Esophagus muscularis mucosa (tissue), 4 donors: Measurements from ENCODE around the gene NOS1. TPM values are rescaled to one million over a fixed set of nuclear protein-coding genes. Genes with fewer than 3 reads are reported as not detected.

Experiments used
- DNase-seq: peaks from one replicate; pipeline ENCODE4 v3.0.0-alpha.2; 2017; ENCODE audit errors: extremely low spot score
- H3K27ac ChIP-seq, 4 donors: fragments of 200-600 bp; sonication (generic); replicated peaks in 1 of 4; 1 replicate in 3 of 4; 2 replicates in 1 of 4; pipeline ENCODE4 v1.5.1; 2016 to 2019; ENCODE audit warnings: mild to moderate bottlenecking in 1 of 4
- H3K27me3 ChIP-seq, 4 donors: fragments of 200-600 bp; sonication (generic); one replicate each; pipeline versions ENCODE4 v1.5.1 to v1.6.0; 2016 to 2019
- H3K36me3 ChIP-seq, 4 donors: fragments of 200-600 bp; sonication (generic); one replicate each; pipeline ENCODE4 v1.5.1; 2016 to 2019
- H3K4me1 ChIP-seq, 4 donors: fragments of 200-600 bp; sonication (generic); one replicate each; pipeline ENCODE4 v1.5.1; 2016 to 2019
- H3K4me3 ChIP-seq, 4 donors: fragments of 200-600 bp; sonication (generic); 1 replicate in 2 of 4; 2 replicates in 2 of 4; pipeline ENCODE4 v1.5.1; 2016 to 2019; ENCODE audit warnings: mild to moderate bottlenecking in 4 of 4, moderate library complexity in 1 of 4
- H3K9me3 ChIP-seq, 4 donors: fragments of 200-600 bp; sonication (generic); 1 replicate in 3 of 4; 2 replicates in 1 of 4; pipeline ENCODE4 v1.5.1; 2016 to 2019
- EP300 ChIP-seq: sonication (generic); formaldehyde crosslinking; IDR thresholded peaks from one replicate; pipeline ENCODE4 v1.6.1; 2017; ENCODE audit warnings: antibody characterized with exemption
- POLR2A ChIP-seq: fragments of 450-650 bp; IDR thresholded peaks from one replicate; pipeline ENCODE4 v1.6.1; 2017; ENCODE audit warnings: antibody characterized with exemption, moderate library complexity, mild to moderate bottlenecking, low read depth
- POLR2AphosphoS5 ChIP-seq, 2 donors: sonication (generic); formaldehyde crosslinking; IDR thresholded peaks; one replicate each; pipeline ENCODE4 v1.6.1; 2017; ENCODE audit warnings: antibody characterized with exemption in 2 of 2
- WGBS: methylation state at CpG from one replicate; pipeline ENCODE4 v1.1.5; 2018; 5-methylcytosine and 5-hydroxymethylcytosine counted together
- intact Hi-C: fragments of 100-400 bp; cut with DNase I; formaldehyde crosslinking; loops from one replicate; pipeline ENCODE4 v1.15.1; 2023
- total RNA-seq, 4 donors: library from RNA; depleted of rRNA; stranded (reverse); fragments of >200 nt; gene quantifications; one replicate each; pipeline versions ENCODE4 v1.1.0 to v1.2.1, GENCODE V29; 2016
- TF ChIP-seq, protein P1 (sequence below), 3 experiments: fragments of 200-600 bp in 2 of 3; fragments of 450-650 bp in 1 of 3; sonication (generic) in 2 of 3; IDR thresholded peaks; one replicate each; pipeline ENCODE4 v1.5.1; 2017 to 2019; ENCODE audit warnings: antibody characterized with exemption in 3 of 3, mild to moderate bottlenecking in 2 of 3, moderate library complexity in 1 of 3

NOS1 gene
- total RNA-seq, 4 donors from 2014 or later: 1.7 to 4.0 (median 3.1) TPM

DNA sequence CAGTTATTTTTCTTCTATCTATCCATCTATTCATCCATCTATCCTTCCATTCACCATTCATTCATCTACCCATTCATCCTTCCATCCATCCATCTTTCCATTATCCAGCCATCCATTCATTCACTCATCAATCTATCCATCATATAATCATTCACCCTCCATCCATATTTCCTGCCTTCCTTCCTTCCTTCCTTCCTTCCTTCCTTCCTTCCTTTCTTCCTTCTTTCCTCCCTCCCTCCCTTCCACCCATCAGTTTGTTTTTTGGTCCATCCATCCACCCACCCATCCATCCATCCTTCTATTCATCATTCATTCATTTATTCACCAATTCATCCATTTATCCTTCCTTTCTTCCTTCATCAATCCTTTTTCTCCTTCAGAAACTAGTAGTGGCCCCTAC lies 34.3 kb upstream of the NOS1 start:
- no peak for DNase-seq
- no peak overlapping the region for H3K4me3 ChIP-seq
- H3K27ac ChIP-seq: no peak overlapping the region
- H3K4me1 ChIP-seq: no peaks in the 10 kb centered on the region
- H3K27me3 ChIP-seq: peaks cover 0 to 4% (median 0%) of the 10 kb centered on the region in 4 donors
- no peaks in the 10 kb centered on the region for H3K36me3 ChIP-seq
- TF ChIP-seq POLR2AphosphoS5 (IDR thresholded peaks at IDR 0.05) (no peak), POLR2A (no peak), EP300 (no peak)
- TF ChIP-seq, protein P1, sequence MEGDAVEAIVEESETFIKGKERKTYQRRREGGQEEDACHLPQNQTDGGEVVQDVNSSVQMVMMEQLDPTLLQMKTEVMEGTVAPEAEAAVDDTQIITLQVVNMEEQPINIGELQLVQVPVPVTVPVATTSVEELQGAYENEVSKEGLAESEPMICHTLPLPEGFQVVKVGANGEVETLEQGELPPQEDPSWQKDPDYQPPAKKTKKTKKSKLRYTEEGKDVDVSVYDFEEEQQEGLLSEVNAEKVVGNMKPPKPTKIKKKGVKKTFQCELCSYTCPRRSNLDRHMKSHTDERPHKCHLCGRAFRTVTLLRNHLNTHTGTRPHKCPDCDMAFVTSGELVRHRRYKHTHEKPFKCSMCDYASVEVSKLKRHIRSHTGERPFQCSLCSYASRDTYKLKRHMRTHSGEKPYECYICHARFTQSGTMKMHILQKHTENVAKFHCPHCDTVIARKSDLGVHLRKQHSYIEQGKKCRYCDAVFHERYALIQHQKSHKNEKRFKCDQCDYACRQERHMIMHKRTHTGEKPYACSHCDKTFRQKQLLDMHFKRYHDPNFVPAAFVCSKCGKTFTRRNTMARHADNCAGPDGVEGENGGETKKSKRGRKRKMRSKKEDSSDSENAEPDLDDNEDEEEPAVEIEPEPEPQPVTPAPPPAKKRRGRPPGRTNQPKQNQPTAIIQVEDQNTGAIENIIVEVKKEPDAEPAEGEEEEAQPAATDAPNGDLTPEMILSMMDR (IDR thresholded peaks at IDR 0.05): no peak
- H3K9me3 ChIP-seq: peaks cover 0 to 13% (median 7%) of the 10 kb centered on the region in 4 donors
- intact Hi-C loops: no loop called here

DNA sequence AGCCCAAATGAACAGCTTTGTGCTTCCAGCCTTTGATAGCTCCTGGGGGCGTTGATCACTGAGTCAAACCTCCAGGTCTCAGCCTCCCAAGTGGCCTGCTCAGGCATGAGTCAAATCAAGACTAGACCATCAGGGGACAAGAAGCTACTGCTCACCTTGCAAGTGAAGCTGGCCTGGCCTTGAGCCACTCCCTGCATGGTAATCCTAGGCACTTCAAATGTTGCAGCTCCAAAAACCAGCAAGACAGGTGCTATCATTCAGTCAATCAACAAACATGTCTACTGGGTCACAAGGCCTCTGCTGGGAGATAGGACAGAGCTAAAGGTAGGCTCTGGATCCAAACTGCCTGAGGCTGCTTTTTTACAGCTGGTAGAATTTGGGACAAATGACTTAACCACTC lies 33.1 kb upstream of the NOS1 start:
- DNase-seq: no peak
- 70% methylated on average over 1 of the region's 1 CpG for WGBS
- TF ChIP-seq, protein P1 (IDR thresholded peaks at IDR 0.05): no peak
- TF ChIP-seq POLR2A (no peak), POLR2AphosphoS5 (IDR thresholded peaks at IDR 0.05) (no peak), EP300 (no peak)

DNA sequence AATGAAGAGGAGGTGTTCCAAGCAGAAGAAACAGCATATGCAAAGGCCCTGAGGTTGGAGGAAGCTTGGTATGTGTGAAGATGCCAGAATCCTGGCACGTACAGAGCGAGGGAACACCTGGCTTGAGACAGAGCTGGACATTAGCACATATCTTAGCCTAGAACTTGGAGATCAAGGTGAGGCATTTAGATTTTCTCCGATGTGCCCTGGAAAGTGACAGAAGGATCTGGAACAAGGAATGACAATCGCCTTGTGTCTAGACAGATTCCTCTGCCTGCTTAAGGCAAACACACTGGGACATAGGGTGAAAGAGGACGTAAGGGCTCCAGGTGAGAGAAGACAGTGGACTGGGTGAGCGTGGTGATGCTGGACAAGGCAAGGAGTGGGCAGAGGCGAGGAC lies 32.2 kb upstream of the NOS1 start:
- intact Hi-C loops: no loop called here
- H3K4me1 ChIP-seq: no peaks in the 10 kb centered on the region
- no peak for TF ChIP-seq EP300
- no peak for TF ChIP-seq POLR2A
- TF ChIP-seq, protein P1 (IDR thresholded peaks at IDR 0.05): no peak
- no peak for TF ChIP-seq POLR2AphosphoS5 (IDR thresholded peaks at IDR 0.05)
- no peak for DNase-seq
- H3K9me3 ChIP-seq: peaks cover 0 to 13% (median 5%) of the 10 kb centered on the region in 4 donors
- no peak overlapping the region for H3K27ac ChIP-seq
- no peak overlapping the region for H3K4me3 ChIP-seq
- peaks cover 0 to 6% (median 0%) of the 10 kb centered on the region in 4 donors for H3K27me3 ChIP-seq
- 87% methylated on average over 7 of the region's 7 CpGs for WGBS
- H3K36me3 ChIP-seq: no peaks in the 10 kb centered on the region

More for the DNA sequence above, 33.1 kb upstream of the NOS1 start:
- intact Hi-C loops: no loop called here
- Histone ChIP-seq H3K36me3 (no peaks in the 10 kb centered on the region), H3K9me3 (peaks cover 0 to 13% (median 6%) of the 10 kb centered on the region in 4 donors), H3K27ac (no peak overlapping the region), H3K4me3 (no peak overlapping the region), H3K27me3 (peaks cover 0 to 4% (median 0%) of the 10 kb centered on the region in 4 donors), H3K4me1 (no peaks in the 10 kb centered on the region)

DNA sequence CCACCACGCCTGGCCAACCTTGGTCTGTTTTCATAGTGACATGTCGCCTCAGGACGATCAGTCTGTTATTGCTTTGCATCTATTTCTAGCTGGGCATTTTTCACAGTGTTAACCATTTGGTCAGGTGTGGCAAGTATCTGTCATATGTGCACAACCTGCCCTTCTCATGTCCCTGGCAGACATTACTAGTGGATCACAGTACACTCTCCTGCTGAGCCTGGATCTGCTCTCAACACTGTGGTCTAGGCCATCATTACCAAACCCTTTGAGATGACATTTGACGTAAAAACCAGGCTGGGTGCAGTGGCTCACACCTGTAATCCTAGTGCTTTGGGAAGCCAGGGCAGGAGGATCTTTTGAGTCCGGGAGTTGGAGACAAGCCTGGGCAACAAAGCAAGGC lies 29.4 kb upstream of the NOS1 start:
- Histone ChIP-seq H3K9me3 (no peaks in the 10 kb centered on the region), H3K4me1 (no peaks in the 10 kb centered on the region), H3K36me3 (no peaks in the 10 kb centered on the region), H3K4me3 (no peak overlapping the region), H3K27ac (no peak overlapping the region), H3K27me3 (peaks cover 0 to 5% (median 0%) of the 10 kb centered on the region in 4 donors)
- TF ChIP-seq EP300 (no peak), POLR2A (no peak), POLR2AphosphoS5 (IDR thresholded peaks at IDR 0.05) (no peak)
- TF ChIP-seq, protein P1 (IDR thresholded peaks at IDR 0.05): no peak
- 89% methylated on average over 5 of the region's 5 CpGs for WGBS
- intact Hi-C loops: no loop called here
- no peak for DNase-seq

DNA sequence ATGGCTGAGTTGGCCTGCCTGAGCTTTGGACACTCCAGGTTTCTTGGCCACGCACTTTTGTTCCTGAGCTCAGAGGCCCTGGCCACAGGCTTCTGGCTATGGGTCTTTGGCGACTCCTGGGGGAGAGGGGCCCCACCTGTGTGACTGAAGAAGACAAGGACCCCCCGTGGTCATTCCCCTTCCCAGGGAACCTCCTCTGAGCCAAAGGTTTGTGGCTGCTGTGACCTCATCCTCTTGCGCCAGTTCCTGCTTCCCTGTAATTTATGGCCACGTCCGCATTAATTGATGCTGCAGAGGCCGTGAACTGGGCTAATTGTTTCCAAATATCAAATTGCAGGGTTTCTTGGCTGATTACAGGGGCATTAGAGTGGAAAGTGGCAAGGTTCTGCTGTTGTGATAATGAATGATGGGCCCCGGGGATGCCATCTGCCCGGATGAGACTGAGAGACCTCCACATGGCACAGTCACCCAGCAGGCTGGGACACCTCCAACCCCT lies 27.6 kb upstream of the NOS1 start:
- Histone ChIP-seq H3K9me3 (no peaks in the 10 kb centered on the region), H3K4me1 (no peaks in the 10 kb centered on the region), H3K27me3 (peaks cover 0 to 15% (median 0%) of the 10 kb centered on the region in 4 donors), H3K4me3 (no peak overlapping the region), H3K36me3 (no peaks in the 10 kb centered on the region), H3K27ac (no peak overlapping the region)
- DNase-seq: no peak
- 70% methylated on average over 7 of the region's 9 CpGs for WGBS
- intact Hi-C loops: no loop called here
- TF ChIP-seq EP300 (no peak), POLR2A (no peak), POLR2AphosphoS5 (IDR thresholded peaks at IDR 0.05) (no peak)
- TF ChIP-seq, protein P1 (IDR thresholded peaks at IDR 0.05): no peak
